ENCODE measurements around the gene DCAF10. TPM values are rescaled to one million over a fixed set of nuclear protein-coding genes. Genes with fewer than 3 reads are reported as not detected.

Gene DCAF10
- total RNA-seq, 2 experiments from 2014 or later, result 7.2 to 7.5 TPM

GRCh38 chr9:37862530-37862929 lies 61.9 kb downstream of the DCAF10 start:
- no peaks in the 10 kb centered on the region for H3K4me1 ChIP-seq (ENCODE audit: insufficient read depth, low read length)
- H3K9me3 ChIP-seq (ENCODE audit: control insufficient read depth in 1 of 2, insufficient read depth in 1 of 2, low read length in 2 of 2), result no peaks in the 10 kb centered on the region
- DNase-seq (no peak), ATAC-seq (ENCODE audit: poor library complexity) (no peak)
- no peak overlapping the region for H3K27ac Mint-ChIP-seq
- H3K36me3 Mint-ChIP-seq (ENCODE audit: low read depth), result peaks cover 50% of the 10 kb centered on the region
- CTCF ChIA-PET, result no interaction called here
- intact Hi-C loops (cut with DNase I, micrococcal nuclease), result no loop called here
- H3K27me3 ChIP-seq (ENCODE audit: control insufficient read depth in 1 of 2, insufficient read depth in 2 of 2, low read length in 2 of 2), result no peaks in the 10 kb centered on the region
- POLR2A ChIA-PET, result no interaction called here
- no peak overlapping the region for H3K4me3 ChIP-seq (ENCODE audit: low read length)
- no peak for TF ChIP-seq CTCF (IDR thresholded peaks at IDR 0.05)
- H3K27ac ChIP-seq (ENCODE audit: low read depth in 1 of 2, low read length in 2 of 2), result no peak overlapping the region
- no peaks in the 10 kb centered on the region for H3K27me3 Mint-ChIP-seq
- H3K4me3 Mint-ChIP-seq, result no peak overlapping the region
- no peaks in the 10 kb centered on the region for H3K9me3 Mint-ChIP-seq
- peaks cover 54% of the 10 kb centered on the region for H3K36me3 ChIP-seq (ENCODE audit: insufficient read depth, low read length)
- no peaks in the 10 kb centered on the region for H3K4me1 Mint-ChIP-seq (ENCODE audit: low read depth)

GRCh38 chr9:37870081-37870798 lies 69.6 kb downstream of the DCAF10 start:
- POLR2A ChIA-PET, result no interaction called here
- H3K27ac Mint-ChIP-seq, result no peak overlapping the region
- DNase-seq, result no peak
- ATAC-seq (ENCODE audit: poor library complexity), result no peak
- H3K27ac ChIP-seq (ENCODE audit: low read depth in 1 of 2, low read length in 2 of 2), result no peak overlapping the region
- CTCF ChIA-PET, result no interaction called here
- H3K4me1 ChIP-seq (ENCODE audit: insufficient read depth, low read length), result no peaks in the 10 kb centered on the region
- no peaks in the 10 kb centered on the region for H3K9me3 ChIP-seq (ENCODE audit: control insufficient read depth in 1 of 2, insufficient read depth in 1 of 2, low read length in 2 of 2)
- no peaks in the 10 kb centered on the region for H3K27me3 ChIP-seq (ENCODE audit: control insufficient read depth in 1 of 2, insufficient read depth in 2 of 2, low read length in 2 of 2)
- H3K36me3 ChIP-seq (ENCODE audit: insufficient read depth, low read length), result peaks cover 6% of the 10 kb centered on the region
- no peaks in the 10 kb centered on the region for H3K27me3 Mint-ChIP-seq
- no peaks in the 10 kb centered on the region for H3K4me1 Mint-ChIP-seq (ENCODE audit: low read depth)
- intact Hi-C loops (cut with DNase I, micrococcal nuclease), result loop anchor here in 1 of 2 experiments (10.0 kb wide), 1 partner anchor 65 kb away; no protein-coding TSS in a partner anchor
- TF ChIP-seq CTCF (IDR thresholded peaks at IDR 0.05), result no peak
- no peak overlapping the region for H3K4me3 Mint-ChIP-seq
- H3K36me3 Mint-ChIP-seq (ENCODE audit: low read depth), result peaks cover 6% of the 10 kb centered on the region
- H3K4me3 ChIP-seq (ENCODE audit: low read length), result no peak overlapping the region
- no peaks in the 10 kb centered on the region for H3K9me3 Mint-ChIP-seq

GRCh38 chr9:37870799-37871176 lies 70.2 kb downstream of the DCAF10 start:
- H3K9me3 Mint-ChIP-seq, result no peaks in the 10 kb centered on the region
- POLR2A ChIA-PET, result no interaction called here

More at GRCh38 chr9:37870799-37871176, 70.2 kb downstream of the DCAF10 start:
- CTCF ChIA-PET, result no interaction called here
- Histone ChIP-seq H3K4me1 (ENCODE audit: insufficient read depth, low read length) (no peaks in the 10 kb centered on the region), H3K27me3 (ENCODE audit: control insufficient read depth in 1 of 2, insufficient read depth in 2 of 2, low read length in 2 of 2) (no peaks in the 10 kb centered on the region), H3K36me3 (ENCODE audit: insufficient read depth, low read length) (peaks cover 6% of the 10 kb centered on the region), H3K9me3 (ENCODE audit: control insufficient read depth in 1 of 2, insufficient read depth in 1 of 2, low read length in 2 of 2) (no peaks in the 10 kb centered on the region), H3K4me3 (ENCODE audit: low read length) (no peak overlapping the region), H3K27ac (ENCODE audit: low read depth in 1 of 2, low read length in 2 of 2) (no peak overlapping the region)
- DNase-seq (no peak), ATAC-seq (ENCODE audit: poor library complexity) (no peak)
- intact Hi-C loops (cut with DNase I, micrococcal nuclease), result loop anchor here in 1 of 2 experiments (10.0 kb wide), 1 partner anchor 64 kb away; no protein-coding TSS in a partner anchor
- Mint-ChIP-seq H3K27ac (no peak overlapping the region), H3K4me1 (ENCODE audit: low read depth) (no peaks in the 10 kb centered on the region), H3K4me3 (no peak overlapping the region), H3K27me3 (no peaks in the 10 kb centered on the region), H3K36me3 (ENCODE audit: low read depth) (peaks cover 5% of the 10 kb centered on the region)
- TF ChIP-seq CTCF (IDR thresholded peaks at IDR 0.05), result no peak
